HEK293 (cell line): ENCODE measurements around the gene BEGAIN.

Source experiments
- CTCF ChIA-PET: fragments of 350-600 bp; formaldehyde crosslinking; extraction: SDS; loops from one replicate; lab custom pipeline; 2021; ENCODE audit warnings: antibody characterized with exemption; lab: Yijun Ruan, JAX
- POLR2A ChIA-PET: fragments of 300-600 bp; formaldehyde crosslinking; extraction: SDS; loops from one replicate; lab custom pipeline; 2020; ENCODE audit warnings: antibody characterized with exemption, inconsistent platforms; lab: Yijun Ruan, JAX
- H3K27ac ChIP-seq: fragments of 200-500 bp; sonication (Bioruptor generic); 2 replicates; pipeline ENCODE4 v1.5.1; 2014; ENCODE audit warnings: low read depth, low read length, control low read depth, inconsistent platforms; ENCODE audit errors: extremely low read depth
- H3K36me3 ChIP-seq, 2 experiments: fragments of 200-500 bp in 1 of 2; sonication (Bioruptor generic) in 1 of 2; 1 replicate in 1 of 2; 2 replicates in 1 of 2; pipeline ENCODE4 v1.5.1; 2014 to 2017; ENCODE audit warnings: inconsistent platforms in 2 of 2, low read length in 2 of 2; ENCODE audit not compliant: control insufficient read depth in 2 of 2, insufficient read depth in 1 of 2
- H3K4me1 ChIP-seq: fragments of 200-500 bp; sonication (Bioruptor generic); 2 replicates; pipeline ENCODE4 v1.5.1; 2014; ENCODE audit warnings: mild to moderate bottlenecking, low read length, inconsistent platforms; ENCODE audit not compliant: control insufficient read depth, insufficient read depth
- H3K4me3 ChIP-seq: 2 replicates; pipeline ENCODE4 v1.5.1; 2011; ENCODE audit warnings: low read depth, mild to moderate bottlenecking, control low read depth, low read length, moderate library complexity
- H3K9me3 ChIP-seq: fragments of 200-500 bp; sonication (Bioruptor generic); 2 replicates; pipeline ENCODE4 v1.5.1; 2014; ENCODE audit warnings: low read depth, low read length, inconsistent platforms; ENCODE audit not compliant: control insufficient read depth, insufficient read depth
- FEZF1 ChIP-seq: fragments of 450-650 bp; formaldehyde crosslinking; IDR thresholded peaks from 2 replicates; pipeline ENCODE4 v1.5.1; 2016; ENCODE audit warnings: missing biosample characterization, missing genetic modification characterization
- GFI1B ChIP-seq: fragments of 450-650 bp; formaldehyde crosslinking; IDR thresholded peaks from 2 replicates; pipeline ENCODE4 v1.5.1; 2016; ENCODE audit warnings: missing biosample characterization, missing genetic modification characterization
- GLI2 ChIP-seq: fragments of 450-650 bp; formaldehyde crosslinking; IDR thresholded peaks from 2 replicates; pipeline ENCODE4; 2017; ENCODE audit warnings: missing biosample characterization, missing genetic modification characterization, low read depth, borderline replicate concordance
- GLI4 ChIP-seq: fragments of 450-650 bp; formaldehyde crosslinking; IDR thresholded peaks from 2 replicates; pipeline ENCODE4 v1.5.1; 2016; ENCODE audit warnings: missing biosample characterization, missing genetic modification characterization
- GLIS2 ChIP-seq: fragments of 450-650 bp; formaldehyde crosslinking; IDR thresholded peaks from 2 replicates; pipeline ENCODE4 v1.5.1; 2016; ENCODE audit warnings: missing biosample characterization, missing genetic modification characterization
- IKZF3 ChIP-seq: fragments of 450-650 bp; IDR thresholded peaks from 2 replicates; pipeline ENCODE4 v1.5.0; 2018; ENCODE audit warnings: missing biosample characterization, mild to moderate bottlenecking, missing genetic modification characterization, moderate library complexity
- KLF1 ChIP-seq: fragments of 450-650 bp; formaldehyde crosslinking; IDR thresholded peaks from 2 replicates; pipeline ENCODE4 v1.5.1; 2016; ENCODE audit warnings: missing biosample characterization, missing genetic modification characterization
- KLF7 ChIP-seq: fragments of 450-650 bp; formaldehyde crosslinking; IDR thresholded peaks from 2 replicates; pipeline ENCODE4 v1.5.1; 2016; ENCODE audit warnings: missing biosample characterization, missing genetic modification characterization, borderline replicate concordance
- MYNN ChIP-seq: fragments of 450-650 bp; formaldehyde crosslinking; IDR thresholded peaks from 2 replicates; pipeline ENCODE4 v1.5.1; 2016; ENCODE audit warnings: missing biosample characterization, missing genetic modification characterization, borderline replicate concordance
- MZF1 ChIP-seq: fragments of 450-650 bp; formaldehyde crosslinking; IDR thresholded peaks from 2 replicates; pipeline ENCODE4 v1.5.1; 2017; ENCODE audit warnings: missing biosample characterization, missing genetic modification characterization, borderline replicate concordance
- WT1 ChIP-seq: fragments of 450-650 bp; formaldehyde crosslinking; IDR thresholded peaks from 2 replicates; pipeline ENCODE4 v1.5.1; 2016; ENCODE audit warnings: missing biosample characterization, missing genetic modification characterization
- ZNF2 ChIP-seq: fragments of 450-650 bp; formaldehyde crosslinking; IDR thresholded peaks from 2 replicates; pipeline ENCODE4 v1.5.1; 2016; ENCODE audit warnings: missing biosample characterization, missing genetic modification characterization
- ZNF558 ChIP-seq: fragments of 450-650 bp; formaldehyde crosslinking; IDR thresholded peaks from 2 replicates; pipeline ENCODE4 v1.5.1; 2016; ENCODE audit warnings: missing biosample characterization, missing genetic modification characterization
- ZNF76 ChIP-seq: fragments of 450-650 bp; formaldehyde crosslinking; IDR thresholded peaks from 2 replicates; pipeline ENCODE4; 2016; ENCODE audit warnings: low read depth, missing biosample characterization, missing genetic modification characterization, borderline replicate concordance
- TF ChIP-seq, protein P1 (sequence below): fragments of 450-650 bp; formaldehyde crosslinking; IDR thresholded peaks from 2 replicates; pipeline ENCODE4 v1.5.1; 2016; ENCODE audit warnings: missing biosample characterization, missing genetic modification characterization
- TF ChIP-seq, protein P2 (sequence below): fragments of 450-650 bp; formaldehyde crosslinking; IDR thresholded peaks from 2 replicates; pipeline ENCODE4; 2016; ENCODE audit warnings: missing biosample characterization, missing genetic modification characterization
- TF ChIP-seq, protein P3 (sequence below): fragments of 450-650 bp; formaldehyde crosslinking; optimal IDR thresholded peaks from 2 replicates; pipeline ENCODE3; 2016; ENCODE audit warnings: missing biosample characterization, mild to moderate bottlenecking, missing genetic modification characterization
- TF ChIP-seq, protein P4 (sequence below): fragments of 450-650 bp; formaldehyde crosslinking; IDR thresholded peaks from 2 replicates; pipeline ENCODE4 v1.5.1; 2017; ENCODE audit warnings: missing biosample characterization, missing genetic modification characterization
- TF ChIP-seq, protein P5 (sequence below): fragments of 450-650 bp; formaldehyde crosslinking; IDR thresholded peaks from 2 replicates; pipeline ENCODE4 v1.5.1; 2016; ENCODE audit warnings: missing biosample characterization, missing genetic modification characterization
- TF ChIP-seq, protein P6 (sequence below): fragments of 450-650 bp; formaldehyde crosslinking; IDR thresholded peaks from 2 replicates; pipeline ENCODE4 v1.5.1; 2017; ENCODE audit warnings: missing biosample characterization, missing genetic modification characterization

Gene BEGAIN

DNA sequence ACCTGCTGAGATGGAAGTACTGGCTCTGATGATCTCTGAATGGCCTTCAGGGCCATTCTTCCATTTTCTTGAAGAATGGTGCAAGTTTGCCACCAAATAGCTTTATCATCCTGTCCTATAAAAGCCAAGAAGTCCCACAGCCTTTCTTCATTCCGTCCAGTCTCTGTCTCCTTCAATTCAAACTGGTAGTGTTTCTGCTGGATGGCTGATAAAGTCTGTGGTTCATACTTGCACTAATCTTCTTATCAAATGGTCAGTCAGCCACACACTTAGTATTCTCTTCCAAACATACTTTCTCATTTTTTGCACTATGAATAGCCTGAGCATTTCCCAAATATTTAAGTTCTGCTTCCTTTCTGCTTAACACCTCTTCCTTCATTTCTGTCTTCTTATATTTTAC is 39.4 kb upstream of the BEGAIN start (continued):
- no peak for TF ChIP-seq FEZF1
- TF ChIP-seq, protein P1, sequence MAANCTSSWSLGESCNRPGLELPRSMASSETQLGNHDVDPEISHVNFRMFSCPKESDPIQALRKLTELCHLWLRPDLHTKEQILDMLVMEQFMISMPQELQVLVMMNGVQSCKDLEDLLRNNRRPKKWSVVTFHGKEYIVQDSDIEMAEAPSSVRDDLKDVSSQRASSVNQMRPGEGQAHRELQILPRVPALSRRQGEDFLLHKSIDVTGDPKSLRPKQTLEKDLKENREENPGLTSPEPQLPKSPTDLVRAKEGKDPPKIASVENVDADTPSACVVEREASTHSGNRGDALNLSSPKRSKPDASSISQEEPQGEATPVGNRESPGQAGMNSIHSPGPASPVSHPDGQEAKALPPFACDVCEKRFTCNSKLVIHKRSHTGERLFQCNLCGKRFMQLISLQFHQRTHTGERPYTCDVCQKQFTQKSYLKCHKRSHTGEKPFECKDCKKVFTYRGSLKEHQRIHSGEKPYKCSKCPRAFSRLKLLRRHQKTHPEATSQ (tag by site-specific recombination) = no peak

DNA sequence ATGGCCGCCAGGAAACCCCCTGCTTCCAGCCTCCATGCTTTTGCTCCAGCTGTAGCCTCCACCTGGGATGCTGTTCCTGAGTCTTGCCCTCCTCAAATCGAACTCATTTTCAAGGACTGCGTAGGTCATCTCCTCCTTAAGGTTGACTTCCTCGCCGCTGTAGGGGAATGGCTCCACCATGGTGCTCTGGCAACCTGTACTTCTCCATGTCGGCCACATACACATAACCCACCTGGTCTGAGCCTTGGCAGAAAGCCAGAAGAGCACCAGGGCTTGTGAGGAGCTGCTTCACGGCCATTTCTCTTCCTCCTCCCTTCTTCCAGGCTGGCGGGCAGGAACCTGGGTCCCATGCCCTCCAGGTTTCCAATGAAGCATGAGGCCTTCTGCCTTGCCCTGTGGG is 36.7 kb upstream of the BEGAIN start:
- CTCF ChIA-PET = interaction anchor here (0.7 kb wide), 1 partner anchor 23 kb away, joined by 3 read pairs; no protein-coding TSS in a partner anchor
- Histone ChIP-seq H3K36me3 (no peaks in the 10 kb centered on the region), H3K27ac (no peak overlapping the region)
- TF ChIP-seq, protein P2, sequence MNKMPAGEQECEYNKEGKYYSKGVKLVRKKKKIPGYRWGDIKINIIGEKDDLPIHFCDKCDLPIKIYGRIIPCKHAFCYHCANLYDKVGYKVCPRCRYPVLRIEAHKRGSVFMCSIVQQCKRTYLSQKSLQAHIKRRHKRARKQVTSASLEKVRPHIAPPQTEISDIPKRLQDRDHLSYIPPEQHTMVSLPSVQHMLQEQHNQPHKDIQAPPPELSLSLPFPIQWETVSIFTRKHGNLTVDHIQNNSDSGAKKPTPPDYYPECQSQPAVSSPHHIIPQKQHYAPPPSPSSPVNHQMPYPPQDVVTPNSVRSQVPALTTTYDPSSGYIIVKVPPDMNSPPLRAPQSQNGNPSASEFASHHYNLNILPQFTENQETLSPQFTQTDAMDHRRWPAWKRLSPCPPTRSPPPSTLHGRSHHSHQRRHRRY (tag by site-specific recombination) = no peak
- TF ChIP-seq, protein P3, sequence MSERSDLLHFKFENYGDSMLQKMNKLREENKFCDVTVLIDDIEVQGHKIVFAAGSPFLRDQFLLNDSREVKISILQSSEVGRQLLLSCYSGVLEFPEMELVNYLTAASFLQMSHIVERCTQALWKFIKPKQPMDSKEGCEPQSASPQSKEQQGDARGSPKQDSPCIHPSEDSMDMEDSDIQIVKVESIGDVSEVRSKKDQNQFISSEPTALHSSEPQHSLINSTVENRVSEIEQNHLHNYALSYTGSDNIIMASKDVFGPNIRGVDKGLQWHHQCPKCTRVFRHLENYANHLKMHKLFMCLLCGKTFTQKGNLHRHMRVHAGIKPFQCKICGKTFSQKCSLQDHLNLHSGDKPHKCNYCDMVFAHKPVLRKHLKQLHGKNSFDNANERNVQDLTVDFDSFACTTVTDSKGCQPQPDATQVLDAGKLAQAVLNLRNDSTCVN (tag by site-specific recombination) = no peak
- no peak for TF ChIP-seq KLF7 (tag by site-specific recombination)
- TF ChIP-seq, protein P4, sequence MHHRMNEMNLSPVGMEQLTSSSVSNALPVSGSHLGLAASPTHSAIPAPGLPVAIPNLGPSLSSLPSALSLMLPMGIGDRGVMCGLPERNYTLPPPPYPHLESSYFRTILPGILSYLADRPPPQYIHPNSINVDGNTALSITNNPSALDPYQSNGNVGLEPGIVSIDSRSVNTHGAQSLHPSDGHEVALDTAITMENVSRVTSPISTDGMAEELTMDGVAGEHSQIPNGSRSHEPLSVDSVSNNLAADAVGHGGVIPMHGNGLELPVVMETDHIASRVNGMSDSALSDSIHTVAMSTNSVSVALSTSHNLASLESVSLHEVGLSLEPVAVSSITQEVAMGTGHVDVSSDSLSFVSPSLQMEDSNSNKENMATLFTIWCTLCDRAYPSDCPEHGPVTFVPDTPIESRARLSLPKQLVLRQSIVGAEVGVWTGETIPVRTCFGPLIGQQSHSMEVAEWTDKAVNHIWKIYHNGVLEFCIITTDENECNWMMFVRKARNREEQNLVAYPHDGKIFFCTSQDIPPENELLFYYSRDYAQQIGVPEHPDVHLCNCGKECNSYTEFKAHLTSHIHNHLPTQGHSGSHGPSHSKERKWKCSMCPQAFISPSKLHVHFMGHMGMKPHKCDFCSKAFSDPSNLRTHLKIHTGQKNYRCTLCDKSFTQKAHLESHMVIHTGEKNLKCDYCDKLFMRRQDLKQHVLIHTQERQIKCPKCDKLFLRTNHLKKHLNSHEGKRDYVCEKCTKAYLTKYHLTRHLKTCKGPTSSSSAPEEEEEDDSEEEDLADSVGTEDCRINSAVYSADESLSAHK (tag by site-specific recombination) = no peak
- TF ChIP-seq ZNF2 (tag by site-specific recombination) = no peak
- TF ChIP-seq KLF1 = no peak
- TF ChIP-seq, all 188 proteins: peak for 0
- H3K4me3 ChIP-seq = no peak overlapping the region
- H3K9me3 ChIP-seq = no peaks in the 10 kb centered on the region
- no peaks in the 10 kb centered on the region for H3K4me1 ChIP-seq
- POLR2A ChIA-PET = no interaction called here

DNA sequence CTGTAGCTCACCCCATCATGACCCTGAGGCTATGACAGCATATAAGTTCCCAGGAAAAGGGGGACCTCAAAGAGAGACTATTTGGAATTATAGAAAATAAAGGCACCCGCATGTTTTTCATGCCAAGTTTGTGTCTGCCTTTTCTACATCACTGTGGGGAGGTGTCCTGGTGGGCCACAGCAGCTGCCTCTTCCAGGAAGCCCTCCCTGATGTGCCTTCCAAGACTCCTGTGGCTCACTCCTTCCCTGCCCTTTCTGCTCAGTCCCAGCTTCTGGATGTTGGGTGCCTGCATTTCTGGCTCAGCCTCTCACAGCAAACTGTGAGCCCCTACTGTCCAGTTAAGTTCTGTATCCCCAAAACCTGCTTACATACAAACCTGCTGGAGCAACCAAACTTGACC is 36.3 kb upstream of the BEGAIN start:
- H3K36me3 ChIP-seq = no peaks in the 10 kb centered on the region
- ChIA-PET CTCF (no interaction called here), POLR2A (no interaction called here)
- H3K27ac ChIP-seq = no peak overlapping the region
- H3K4me3 ChIP-seq = no peak overlapping the region
- H3K9me3 ChIP-seq = no peaks in the 10 kb centered on the region
- no peaks in the 10 kb centered on the region for H3K4me1 ChIP-seq
- TF ChIP-seq MZF1 (tag by site-specific recombination) (no peak), ZNF558 (tag by site-specific recombination) (no peak), ZNF76 (tag by site-specific recombination) (no peak), GLIS2 (no peak), IKZF3 (tag by site-specific recombination) (no peak), MYNN (tag by site-specific recombination) (no peak), WT1 (tag by site-specific recombination) (no peak), GLI4 (tag by site-specific recombination) (no peak), GFI1B (tag by site-specific recombination) (no peak), GLI2 (tag by site-specific recombination) (no peak)
- TF ChIP-seq, protein P5, sequence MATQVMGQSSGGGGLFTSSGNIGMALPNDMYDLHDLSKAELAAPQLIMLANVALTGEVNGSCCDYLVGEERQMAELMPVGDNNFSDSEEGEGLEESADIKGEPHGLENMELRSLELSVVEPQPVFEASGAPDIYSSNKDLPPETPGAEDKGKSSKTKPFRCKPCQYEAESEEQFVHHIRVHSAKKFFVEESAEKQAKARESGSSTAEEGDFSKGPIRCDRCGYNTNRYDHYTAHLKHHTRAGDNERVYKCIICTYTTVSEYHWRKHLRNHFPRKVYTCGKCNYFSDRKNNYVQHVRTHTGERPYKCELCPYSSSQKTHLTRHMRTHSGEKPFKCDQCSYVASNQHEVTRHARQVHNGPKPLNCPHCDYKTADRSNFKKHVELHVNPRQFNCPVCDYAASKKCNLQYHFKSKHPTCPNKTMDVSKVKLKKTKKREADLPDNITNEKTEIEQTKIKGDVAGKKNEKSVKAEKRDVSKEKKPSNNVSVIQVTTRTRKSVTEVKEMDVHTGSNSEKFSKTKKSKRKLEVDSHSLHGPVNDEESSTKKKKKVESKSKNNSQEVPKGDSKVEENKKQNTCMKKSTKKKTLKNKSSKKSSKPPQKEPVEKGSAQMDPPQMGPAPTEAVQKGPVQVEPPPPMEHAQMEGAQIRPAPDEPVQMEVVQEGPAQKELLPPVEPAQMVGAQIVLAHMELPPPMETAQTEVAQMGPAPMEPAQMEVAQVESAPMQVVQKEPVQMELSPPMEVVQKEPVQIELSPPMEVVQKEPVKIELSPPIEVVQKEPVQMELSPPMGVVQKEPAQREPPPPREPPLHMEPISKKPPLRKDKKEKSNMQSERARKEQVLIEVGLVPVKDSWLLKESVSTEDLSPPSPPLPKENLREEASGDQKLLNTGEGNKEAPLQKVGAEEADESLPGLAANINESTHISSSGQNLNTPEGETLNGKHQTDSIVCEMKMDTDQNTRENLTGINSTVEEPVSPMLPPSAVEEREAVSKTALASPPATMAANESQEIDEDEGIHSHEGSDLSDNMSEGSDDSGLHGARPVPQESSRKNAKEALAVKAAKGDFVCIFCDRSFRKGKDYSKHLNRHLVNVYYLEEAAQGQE (tag by site-specific recombination) = no peak
- TF ChIP-seq, protein P6, sequence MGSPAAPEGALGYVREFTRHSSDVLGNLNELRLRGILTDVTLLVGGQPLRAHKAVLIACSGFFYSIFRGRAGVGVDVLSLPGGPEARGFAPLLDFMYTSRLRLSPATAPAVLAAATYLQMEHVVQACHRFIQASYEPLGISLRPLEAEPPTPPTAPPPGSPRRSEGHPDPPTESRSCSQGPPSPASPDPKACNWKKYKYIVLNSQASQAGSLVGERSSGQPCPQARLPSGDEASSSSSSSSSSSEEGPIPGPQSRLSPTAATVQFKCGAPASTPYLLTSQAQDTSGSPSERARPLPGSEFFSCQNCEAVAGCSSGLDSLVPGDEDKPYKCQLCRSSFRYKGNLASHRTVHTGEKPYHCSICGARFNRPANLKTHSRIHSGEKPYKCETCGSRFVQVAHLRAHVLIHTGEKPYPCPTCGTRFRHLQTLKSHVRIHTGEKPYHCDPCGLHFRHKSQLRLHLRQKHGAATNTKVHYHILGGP (tag by site-specific recombination) = no peak
